ENCODE measurements around the gene IGFBP3. TPM values are rescaled to one million over a fixed set of nuclear protein-coding genes. Genes with fewer than 3 reads are reported as not detected.

IGFBP3 gene
- total and polyA plus RNA-seq, 2 of the 13 experiments (the other 11 are each of a cell fraction or from before 2014, with no cell fraction given), result 57.5 TPM; not detected in 1

DNA sequence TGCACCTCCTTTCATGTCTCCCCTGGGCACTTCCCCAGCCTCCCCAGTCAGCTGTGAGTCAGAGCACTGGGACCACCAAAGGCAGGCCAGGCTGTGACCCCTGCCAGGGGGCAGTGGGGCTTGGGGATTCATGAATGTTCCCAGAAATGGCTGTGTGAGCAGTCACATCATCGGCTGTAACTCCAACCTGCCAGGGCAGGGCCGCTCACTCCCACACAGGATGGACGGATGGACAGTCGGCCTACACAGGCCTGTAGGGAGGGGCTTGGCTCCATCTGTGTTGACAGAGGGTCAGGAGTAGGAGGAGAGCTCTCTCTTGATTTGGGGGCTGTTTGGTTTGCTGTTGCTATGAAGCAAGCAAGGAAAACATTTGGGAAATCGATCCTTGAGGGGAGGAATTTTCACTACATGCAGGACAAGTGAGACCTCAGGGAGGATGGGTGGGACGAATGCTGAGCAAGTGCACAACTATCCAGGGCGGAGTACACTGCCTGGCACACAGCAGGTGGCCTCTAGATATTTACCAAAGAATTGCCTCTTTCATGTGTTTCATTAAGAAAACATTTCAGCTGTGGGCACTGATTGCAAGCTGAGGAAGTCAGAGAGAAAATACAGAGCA is 35.7 kb downstream of the IGFBP3 start (continued):
- TF ChIP-seq ZNF235 (CRISPR knock-in tag; IDR thresholded peaks at IDR 0.05; ENCODE audit: borderline replicate concordance) (peak; percentile 35; the same call in 1 of the 2 replicates), ZNF780A (CRISPR knock-in tag; IDR thresholded peaks at IDR 0.05) (no peak), ZNF713 (CRISPR knock-in tag; IDR thresholded peaks at IDR 0.05) (no peak), MLLT10 (CRISPR knock-in tag; IDR thresholded peaks at IDR 0.05) (no peak), ZNF282 (IDR thresholded peaks at IDR 0.05; ENCODE audit: partially characterized antibody) (no peak), ZNF331 (CRISPR knock-in tag; IDR thresholded peaks at IDR 0.05) (peak; percentile 92), ZNF549 (CRISPR knock-in tag; IDR thresholded peaks at IDR 0.05) (no peak), ZBTB42 (CRISPR knock-in tag; IDR thresholded peaks at IDR 0.05) (no peak), CBX1 (IDR thresholded peaks at IDR 0.05; ENCODE audit: low read depth) (no peak), EED (CRISPR knock-in tag; IDR thresholded peaks at IDR 0.05) (no peak)
- TF ChIP-seq, protein P1, sequence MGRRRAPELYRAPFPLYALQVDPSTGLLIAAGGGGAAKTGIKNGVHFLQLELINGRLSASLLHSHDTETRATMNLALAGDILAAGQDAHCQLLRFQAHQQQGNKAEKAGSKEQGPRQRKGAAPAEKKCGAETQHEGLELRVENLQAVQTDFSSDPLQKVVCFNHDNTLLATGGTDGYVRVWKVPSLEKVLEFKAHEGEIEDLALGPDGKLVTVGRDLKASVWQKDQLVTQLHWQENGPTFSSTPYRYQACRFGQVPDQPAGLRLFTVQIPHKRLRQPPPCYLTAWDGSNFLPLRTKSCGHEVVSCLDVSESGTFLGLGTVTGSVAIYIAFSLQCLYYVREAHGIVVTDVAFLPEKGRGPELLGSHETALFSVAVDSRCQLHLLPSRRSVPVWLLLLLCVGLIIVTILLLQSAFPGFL (CRISPR knock-in tag; IDR thresholded peaks at IDR 0.05), result no peak
- TF ChIP-seq, protein P2, sequence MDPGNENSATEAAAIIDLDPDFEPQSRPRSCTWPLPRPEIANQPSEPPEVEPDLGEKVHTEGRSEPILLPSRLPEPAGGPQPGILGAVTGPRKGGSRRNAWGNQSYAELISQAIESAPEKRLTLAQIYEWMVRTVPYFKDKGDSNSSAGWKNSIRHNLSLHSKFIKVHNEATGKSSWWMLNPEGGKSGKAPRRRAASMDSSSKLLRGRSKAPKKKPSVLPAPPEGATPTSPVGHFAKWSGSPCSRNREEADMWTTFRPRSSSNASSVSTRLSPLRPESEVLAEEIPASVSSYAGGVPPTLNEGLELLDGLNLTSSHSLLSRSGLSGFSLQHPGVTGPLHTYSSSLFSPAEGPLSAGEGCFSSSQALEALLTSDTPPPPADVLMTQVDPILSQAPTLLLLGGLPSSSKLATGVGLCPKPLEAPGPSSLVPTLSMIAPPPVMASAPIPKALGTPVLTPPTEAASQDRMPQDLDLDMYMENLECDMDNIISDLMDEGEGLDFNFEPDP (CRISPR knock-in tag; conservative IDR thresholded peaks at IDR 0.05), result no peak
- TF ChIP-seq, protein P3, sequence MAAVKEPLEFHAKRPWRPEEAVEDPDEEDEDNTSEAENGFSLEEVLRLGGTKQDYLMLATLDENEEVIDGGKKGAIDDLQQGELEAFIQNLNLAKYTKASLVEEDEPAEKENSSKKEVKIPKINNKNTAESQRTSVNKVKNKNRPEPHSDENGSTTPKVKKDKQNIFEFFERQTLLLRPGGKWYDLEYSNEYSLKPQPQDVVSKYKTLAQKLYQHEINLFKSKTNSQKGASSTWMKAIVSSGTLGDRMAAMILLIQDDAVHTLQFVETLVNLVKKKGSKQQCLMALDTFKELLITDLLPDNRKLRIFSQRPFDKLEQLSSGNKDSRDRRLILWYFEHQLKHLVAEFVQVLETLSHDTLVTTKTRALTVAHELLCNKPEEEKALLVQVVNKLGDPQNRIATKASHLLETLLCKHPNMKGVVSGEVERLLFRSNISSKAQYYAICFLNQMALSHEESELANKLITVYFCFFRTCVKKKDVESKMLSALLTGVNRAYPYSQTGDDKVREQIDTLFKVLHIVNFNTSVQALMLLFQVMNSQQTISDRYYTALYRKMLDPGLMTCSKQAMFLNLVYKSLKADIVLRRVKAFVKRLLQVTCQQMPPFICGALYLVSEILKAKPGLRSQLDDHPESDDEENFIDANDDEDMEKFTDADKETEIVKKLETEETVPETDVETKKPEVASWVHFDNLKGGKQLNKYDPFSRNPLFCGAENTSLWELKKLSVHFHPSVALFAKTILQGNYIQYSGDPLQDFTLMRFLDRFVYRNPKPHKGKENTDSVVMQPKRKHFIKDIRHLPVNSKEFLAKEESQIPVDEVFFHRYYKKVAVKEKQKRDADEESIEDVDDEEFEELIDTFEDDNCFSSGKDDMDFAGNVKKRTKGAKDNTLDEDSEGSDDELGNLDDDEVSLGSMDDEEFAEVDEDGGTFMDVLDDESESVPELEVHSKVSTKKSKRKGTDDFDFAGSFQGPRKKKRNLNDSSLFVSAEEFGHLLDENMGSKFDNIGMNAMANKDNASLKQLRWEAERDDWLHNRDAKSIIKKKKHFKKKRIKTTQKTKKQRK (IDR thresholded peaks at IDR 0.05; ENCODE audit: low read length), result no peak
- TF ChIP-seq, protein P4, sequence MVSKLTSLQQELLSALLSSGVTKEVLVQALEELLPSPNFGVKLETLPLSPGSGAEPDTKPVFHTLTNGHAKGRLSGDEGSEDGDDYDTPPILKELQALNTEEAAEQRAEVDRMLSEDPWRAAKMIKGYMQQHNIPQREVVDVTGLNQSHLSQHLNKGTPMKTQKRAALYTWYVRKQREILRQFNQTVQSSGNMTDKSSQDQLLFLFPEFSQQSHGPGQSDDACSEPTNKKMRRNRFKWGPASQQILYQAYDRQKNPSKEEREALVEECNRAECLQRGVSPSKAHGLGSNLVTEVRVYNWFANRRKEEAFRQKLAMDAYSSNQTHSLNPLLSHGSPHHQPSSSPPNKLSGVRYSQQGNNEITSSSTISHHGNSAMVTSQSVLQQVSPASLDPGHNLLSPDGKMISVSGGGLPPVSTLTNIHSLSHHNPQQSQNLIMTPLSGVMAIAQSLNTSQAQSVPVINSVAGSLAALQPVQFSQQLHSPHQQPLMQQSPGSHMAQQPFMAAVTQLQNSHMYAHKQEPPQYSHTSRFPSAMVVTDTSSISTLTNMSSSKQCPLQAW (CRISPR knock-in tag; IDR thresholded peaks at IDR 0.05), result peak; percentile 95
- TF ChIP-seq, protein P5, sequence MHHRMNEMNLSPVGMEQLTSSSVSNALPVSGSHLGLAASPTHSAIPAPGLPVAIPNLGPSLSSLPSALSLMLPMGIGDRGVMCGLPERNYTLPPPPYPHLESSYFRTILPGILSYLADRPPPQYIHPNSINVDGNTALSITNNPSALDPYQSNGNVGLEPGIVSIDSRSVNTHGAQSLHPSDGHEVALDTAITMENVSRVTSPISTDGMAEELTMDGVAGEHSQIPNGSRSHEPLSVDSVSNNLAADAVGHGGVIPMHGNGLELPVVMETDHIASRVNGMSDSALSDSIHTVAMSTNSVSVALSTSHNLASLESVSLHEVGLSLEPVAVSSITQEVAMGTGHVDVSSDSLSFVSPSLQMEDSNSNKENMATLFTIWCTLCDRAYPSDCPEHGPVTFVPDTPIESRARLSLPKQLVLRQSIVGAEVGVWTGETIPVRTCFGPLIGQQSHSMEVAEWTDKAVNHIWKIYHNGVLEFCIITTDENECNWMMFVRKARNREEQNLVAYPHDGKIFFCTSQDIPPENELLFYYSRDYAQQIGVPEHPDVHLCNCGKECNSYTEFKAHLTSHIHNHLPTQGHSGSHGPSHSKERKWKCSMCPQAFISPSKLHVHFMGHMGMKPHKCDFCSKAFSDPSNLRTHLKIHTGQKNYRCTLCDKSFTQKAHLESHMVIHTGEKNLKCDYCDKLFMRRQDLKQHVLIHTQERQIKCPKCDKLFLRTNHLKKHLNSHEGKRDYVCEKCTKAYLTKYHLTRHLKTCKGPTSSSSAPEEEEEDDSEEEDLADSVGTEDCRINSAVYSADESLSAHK (CRISPR knock-in tag; IDR thresholded peaks at IDR 0.05; ENCODE audit: borderline replicate concordance), result no peak

Data from HepG2 (cell line).